ENCODE data around the gene DLGAP1.

DNA sequence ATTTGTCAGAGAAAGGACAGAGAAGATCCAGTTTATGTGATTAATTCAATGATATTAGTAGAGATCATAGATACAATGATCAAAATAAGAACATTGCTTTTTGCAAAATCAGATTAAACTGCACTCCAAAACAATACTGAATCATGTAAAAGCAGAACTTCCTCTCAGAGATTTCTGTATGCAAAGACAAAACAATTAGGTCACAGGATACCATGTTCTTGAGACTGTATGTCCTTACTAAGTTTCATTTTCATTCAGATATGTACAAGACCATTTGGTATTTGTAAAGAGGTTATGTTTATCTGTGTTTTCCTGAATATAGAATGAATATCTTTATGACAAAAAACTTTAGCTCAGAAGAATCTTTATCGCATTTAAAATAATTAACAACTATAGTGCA, 161.8 kb downstream of the DLGAP1 start:
- TF ChIP-seq EZH2phosphoT487 (IDR thresholded peaks at IDR 0.05; ENCODE audit: insufficient read depth, low read depth) (no peak), EZH2 (IDR thresholded peaks at IDR 0.05; ENCODE audit: insufficient read depth, poor library complexity, severe bottlenecking) (no peak)
